ENCODE results near the gene HECW1.
"Not testable (repeated sequence)": the region's sequence is repeated elsewhere in the genome, so short reads cannot be mapped to it uniquely, and the experiment has no call there.

HECW1 gene

DNA sequence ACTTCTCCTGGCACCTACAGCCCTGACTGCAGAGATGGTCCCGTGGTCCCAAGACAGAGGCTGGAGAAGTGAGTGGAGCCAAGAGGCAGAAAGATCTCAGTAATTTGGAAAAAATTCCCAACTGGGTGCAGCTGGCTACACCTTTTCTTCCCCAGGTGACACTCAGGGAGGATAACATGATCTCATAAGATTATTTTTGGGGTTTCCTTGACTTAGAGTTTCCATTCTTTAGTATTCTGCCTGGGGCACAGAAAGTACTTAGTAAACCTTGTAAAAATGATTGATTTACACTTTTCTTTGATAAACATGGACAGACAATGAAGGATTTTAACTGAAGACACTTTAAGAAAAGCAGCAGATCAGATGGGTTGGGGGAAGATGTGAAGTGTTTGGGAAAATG lies 38.6 kb downstream of the HECW1 start:
- no peak for DNase-seq

DNA sequence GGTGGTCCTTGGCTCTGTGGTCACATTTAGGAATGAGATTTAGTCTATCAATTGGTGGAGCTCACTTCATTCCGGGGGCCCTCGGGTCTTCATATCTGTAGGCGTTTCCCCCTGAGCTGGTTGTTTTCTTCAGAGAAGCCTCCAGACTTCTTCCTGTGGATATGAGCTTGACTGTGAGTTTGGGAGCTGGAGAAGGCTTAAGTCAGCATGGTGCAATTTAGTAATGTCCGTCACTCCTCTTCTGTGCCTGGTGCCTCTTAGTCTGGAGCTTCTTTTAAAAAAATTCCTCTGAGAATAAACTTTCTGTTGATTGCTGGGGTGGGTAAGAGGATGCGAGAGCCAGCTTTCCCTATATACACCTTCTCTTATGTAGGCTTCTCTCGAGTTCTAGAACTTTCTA lies 40.2 kb downstream of the HECW1 start:
- DNase-seq, result no peak

DNA sequence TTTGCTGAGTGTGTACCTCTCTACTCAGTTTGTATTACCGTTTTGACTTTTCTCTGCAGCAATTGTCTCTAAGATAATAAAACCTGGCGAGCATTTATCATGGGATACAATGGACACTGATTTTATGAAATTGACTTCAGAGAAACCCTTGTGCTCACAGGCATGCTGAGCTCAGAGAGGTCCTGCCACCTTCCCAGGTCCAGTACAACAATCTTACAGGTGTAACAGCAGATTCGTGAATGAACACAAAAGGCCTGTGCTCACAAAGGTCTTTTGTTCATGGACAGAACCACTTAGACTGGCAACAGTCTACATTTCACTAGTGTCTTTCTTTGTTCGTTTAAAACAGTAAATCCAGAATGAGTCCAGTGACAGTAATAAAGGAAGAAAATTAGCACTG lies 43.2 kb downstream of the HECW1 start:
- DNase-seq, result no peak

DNA sequence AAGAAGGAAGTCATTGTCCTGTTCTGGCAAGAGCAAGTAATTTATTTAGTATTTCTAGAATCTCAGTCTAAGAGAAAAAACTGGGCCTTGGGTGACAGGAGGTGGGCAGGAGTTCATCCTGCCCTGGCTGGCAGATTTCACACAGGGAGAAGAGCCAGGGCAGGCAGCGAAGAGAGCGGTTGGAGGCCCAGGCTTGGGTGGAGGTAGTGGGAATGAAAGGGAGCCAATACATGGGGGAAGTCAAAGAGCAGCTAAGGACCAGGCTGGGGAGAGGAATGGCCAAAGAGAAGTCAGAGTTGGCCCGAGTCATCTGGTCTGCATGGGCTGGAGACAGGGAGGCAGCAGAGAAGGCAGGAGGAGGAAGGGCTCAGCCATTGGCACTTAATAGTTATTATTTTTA lies 51.4 kb downstream of the HECW1 start:
- no peak for DNase-seq

DNA sequence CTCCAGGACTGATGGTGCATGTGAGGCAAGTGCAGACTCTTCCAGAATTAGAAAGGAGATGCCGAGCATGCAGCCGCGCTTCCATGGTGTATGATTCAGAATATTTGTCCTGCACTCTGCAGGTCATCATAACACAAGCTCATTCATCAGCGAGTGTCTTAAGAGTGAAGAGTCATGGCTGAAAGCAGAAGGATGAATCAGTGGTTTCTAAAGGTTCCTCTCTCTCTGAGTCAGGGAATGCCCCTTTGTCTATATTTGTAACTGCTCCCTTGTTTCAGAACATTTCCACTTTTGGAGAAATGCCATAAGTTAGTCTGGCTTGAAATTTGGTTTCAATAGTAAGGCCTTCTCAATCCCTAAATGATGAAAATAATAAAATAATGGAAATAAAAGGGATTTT lies 52.3 kb downstream of the HECW1 start:
- no peak for DNase-seq

DNA sequence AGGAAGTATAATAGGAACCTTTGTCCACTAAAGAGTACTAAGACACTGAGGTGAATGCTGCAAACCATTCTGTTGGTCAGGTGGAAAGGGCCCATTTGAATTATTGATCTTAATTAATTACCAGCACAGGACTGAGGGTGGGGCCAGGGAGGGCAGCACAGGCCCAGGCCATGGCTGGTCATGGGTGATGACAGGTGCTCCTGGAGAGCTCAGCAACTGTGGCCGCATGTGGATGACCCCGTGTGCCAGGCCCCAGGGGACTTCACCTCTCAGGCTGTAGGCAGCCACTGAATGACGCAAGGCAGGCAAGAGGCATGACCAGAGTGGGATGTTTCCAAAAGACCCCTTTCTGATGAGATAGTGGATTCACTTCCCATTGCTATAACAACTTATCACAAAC lies 54.2 kb downstream of the HECW1 start:
- DNase-seq, result no peak

DNA sequence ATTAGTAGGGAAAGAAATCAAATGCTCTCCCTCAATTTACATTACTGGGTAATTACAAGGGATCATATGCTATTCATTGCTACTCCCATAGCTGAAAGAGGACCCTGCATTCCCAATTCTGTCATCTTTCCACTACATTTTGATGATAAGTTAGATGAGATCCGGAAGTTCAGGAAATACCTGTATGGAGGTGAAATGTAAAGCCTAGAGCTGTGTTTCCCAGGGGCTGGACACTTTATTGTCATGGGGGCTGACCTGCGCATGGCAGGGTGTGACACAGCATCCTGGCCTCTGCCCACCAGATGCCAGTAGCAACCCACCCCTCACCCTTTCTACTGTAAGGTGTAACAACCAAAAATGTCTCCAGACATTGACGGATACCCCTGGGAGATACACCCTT lies 56.6 kb downstream of the HECW1 start:
- DNase-seq, result no peak

DNA sequence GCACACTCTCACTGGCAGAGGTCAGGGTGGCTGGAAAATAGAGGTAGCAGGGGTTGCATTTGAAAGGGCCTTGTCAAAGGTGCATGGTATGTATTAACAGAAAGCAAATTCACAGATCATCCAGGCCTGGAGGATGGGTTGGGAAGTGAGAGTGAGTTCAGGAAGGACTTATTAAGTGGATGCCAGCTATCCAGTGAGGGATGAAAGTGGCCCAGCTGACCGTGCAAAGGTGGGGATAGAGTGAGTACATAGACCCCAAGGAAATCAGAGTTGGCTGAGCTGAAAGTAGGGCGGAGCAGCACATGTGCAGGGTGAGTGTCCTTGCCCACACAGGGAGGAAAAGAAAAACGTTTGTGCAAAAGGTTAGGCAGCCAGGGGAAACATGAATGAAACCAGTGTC lies 58.1 kb downstream of the HECW1 start:
- DNase-seq, result no peak

DNA sequence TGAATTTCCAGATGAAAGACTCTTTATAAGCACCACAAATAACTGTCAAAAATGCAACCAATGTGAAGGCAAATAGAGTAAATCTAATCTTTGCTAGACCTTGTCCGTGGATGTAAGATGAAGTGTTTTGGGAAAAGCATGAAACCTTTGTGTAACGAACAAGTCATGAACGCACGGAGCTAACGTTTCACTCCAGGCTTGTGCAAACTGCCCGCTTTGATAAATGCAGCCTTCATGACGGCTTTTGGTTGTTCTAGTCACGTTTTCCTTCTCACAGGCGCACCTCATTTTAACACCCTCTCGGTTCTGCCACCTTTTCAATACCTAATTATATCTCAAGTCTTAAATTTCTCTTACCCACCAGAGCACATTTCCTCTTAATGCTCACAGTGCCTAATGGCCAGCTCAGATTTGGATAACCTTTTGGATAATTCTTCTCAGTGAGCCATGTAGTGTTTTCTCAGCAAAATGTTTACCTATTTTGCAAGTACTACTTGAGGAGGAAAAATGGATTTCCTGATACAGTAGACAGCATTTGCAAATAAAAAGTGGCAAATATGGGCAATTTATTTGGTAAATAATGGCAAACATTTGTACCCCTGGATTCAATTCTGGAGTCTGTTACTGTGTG lies 63.2 kb downstream of the HECW1 start:
- no peak for DNase-seq

DNA sequence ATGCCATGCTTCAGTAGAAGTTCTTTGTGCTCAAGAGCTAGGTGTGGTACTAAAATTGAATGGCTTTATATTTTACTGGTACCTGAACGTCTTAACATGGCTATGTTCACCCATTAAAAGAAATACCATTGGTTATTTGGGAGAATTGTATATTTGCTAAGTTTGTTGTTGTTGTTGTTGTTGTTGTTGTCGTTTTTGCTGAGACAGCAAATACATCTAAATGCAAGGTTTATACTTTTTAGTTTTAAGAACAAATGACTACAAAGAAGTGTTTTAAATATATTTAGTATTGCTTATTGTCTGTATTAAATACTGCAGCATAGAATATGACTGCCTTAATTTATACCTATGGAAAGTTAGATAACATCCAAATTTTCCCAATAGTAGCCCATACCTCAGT lies 66.9 kb downstream of the HECW1 start:
- DNase-seq, result no peak

DNA sequence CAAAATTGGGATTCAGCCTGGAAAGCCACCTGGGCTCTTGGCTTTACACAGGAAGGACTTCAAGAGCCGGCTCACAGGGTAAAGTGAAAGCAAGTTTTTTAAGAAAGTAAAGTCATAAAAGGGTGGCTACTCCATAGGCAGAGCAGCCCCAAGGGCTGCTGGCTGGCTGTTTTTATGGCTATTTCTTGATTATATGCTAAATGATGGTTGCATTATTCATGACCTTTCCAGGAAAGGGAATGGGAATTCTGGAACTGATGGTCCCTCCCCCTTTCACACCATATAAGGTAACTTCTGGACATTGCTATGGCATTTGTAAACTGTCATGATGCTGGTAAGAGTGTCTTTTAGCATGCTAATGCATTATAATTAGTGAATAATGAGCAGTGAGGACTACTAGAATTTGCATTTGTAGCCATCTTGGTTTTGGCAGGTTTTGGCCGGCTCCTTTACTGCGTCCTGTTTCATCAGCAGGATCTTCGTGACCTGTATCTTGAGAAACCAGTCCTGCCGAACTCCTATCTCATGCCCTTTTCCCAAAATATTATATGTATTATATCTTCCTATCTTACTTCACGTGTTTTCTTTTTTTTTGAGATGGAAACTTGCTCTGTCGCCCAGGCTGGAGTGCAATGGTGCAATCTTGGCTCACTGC lies 80.5 kb downstream of the HECW1 start:
- no peak for DNase-seq

DNA sequence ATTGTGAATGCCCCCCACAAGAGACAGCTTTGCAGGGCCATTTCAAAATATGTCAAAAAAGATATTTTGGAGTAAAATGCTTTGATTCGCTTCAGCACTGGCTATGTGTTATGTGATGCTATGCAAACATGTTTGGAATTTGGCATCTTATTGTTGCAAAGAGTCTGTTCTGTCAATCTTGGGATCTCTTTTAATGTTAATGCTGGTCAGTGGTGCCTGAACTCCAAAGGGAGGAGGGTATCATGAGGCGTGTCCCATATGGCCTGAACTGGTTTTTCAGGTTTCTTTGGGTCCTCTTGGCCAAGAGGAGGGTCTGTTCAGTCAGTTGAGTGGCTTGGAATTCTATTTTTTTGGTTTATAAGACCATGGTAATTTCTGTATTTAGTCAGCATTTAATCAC lies 81.4 kb downstream of the HECW1 start:
- DNase-seq, result no peak

DNA sequence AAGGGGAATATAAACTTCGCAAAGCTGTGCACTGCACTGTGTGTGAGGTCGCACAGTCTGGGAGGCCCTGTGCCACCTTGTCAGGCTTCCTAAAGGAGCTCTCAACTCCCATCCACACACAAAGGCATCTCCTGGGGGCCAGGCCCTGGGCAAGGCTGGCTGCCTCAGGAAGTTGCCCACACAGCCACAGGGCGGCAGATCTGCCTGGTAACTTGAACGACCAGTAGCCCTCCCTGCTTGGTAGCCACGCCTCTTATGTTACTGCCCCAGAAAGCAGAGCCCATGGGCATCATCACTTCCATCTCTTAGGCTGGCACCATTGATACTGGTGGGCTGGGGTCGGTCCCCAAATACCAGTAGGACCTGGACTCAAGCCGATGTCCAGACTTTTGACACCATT lies 82.8 kb downstream of the HECW1 start:
- DNase-seq, result no peak

DNA sequence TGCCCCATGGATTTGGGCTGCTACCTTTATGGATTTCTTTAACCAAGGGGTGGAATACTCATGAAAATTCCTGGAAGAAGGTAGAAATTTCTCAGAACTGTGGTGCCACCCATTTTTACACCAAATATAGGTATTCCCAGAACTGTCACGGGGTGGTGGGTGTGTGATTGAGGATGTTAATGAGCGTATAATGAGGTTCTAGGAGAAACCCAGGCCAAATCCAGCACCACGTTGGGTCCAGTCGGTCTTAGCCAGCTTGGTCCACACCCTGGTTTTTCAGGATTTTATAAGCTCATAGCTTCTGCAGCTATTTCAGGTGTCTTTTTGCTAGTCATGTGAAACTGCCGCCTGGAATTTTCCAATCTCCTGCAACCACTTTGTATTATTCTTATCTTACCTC lies 83.3 kb downstream of the HECW1 start:
- no peak for DNase-seq

DNA sequence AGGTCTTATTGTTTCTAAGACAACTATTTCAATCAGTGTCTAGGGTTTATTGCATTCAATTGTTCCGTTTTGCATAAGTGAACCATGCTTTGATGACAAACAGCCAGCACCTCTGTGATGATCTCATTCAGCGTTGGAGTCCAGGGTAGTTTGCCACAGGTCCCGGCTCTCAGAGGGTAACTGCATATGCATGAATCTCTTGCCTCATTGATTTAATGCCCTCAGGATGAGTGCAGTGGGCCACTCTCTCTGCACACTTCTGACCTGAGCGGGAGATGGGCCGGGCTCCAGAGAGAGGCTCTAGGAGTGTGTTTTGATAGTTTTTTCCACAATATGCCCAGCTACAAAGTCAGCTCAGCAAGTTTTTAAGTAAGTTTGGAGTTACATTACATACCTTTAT lies 83.9 kb downstream of the HECW1 start:
- DNase-seq, result no peak

DNA sequence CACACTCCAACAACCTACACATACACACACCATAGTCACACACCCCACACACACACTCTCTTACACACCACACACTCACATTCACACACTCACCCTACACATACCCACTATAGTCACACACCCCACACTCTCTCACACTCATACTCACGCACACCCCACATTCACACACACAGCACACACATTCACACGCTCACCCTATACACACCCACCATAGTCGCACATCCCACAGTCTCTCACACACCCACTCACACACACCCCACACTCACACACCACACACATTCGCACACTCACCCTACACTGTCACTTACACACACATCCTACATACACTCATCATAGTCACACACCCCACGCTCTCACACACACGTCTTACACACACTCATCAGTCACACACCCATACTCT lies 85.6 kb downstream of the HECW1 start:
- DNase-seq, result no peak

DNA sequence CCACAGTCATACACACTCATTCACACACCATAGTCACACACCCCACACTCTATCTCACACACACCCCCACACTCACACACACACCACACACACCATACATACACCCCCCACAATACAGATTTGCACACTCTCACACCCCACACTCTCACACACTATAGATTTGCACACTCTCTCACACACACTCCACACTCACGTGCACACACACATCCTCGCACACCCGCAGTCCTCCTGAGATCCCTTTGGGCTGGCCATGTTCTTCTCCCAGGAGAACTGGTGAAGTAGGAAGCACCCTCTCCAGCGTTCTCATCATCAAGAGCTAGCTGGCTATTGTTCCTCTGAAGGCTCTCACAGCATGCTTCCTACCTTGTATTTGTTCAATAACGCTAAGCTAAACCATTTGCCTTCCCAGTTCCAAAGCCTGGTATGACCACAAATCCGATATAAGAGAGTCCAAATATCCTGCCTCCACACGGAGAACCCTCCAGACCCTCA lies 86.2 kb downstream of the HECW1 start:
- DNase-seq, result no peak

DNA sequence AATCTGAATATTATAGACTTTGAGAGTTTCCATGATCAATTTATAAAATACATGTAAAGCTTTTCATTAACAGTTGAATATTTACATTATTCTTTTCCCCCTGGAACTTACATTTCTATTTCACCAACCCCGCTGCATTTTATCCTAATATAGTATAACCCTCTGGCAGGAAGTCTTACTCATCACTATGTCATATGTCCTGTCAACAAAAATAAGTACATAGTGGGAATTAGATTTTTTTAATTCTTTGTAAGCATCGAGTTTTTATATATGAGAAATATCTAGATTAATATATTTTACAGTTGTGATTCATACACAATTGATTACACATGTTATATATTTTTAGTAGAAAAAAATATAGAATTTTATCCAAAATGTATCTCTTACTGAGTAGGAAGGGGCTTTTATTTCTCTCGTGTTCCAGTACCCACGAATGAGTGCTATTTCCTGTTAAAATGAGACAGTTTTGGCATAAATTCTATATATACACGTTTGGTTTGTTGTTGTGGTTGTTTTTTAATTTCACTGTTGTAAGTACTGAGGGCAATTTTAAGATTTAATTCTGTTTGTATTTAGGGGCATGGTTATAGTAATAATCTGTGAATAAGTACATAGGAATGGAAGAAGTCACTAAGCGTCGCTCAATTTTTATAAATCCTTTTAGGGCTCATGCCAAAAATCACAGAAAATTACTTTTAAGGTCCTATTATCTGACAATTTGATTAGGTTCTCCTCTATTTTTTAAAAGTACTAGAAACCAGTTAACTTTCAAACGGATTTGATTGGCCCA lies 87.1 kb downstream of the HECW1 start:
- no peak for DNase-seq

DNA sequence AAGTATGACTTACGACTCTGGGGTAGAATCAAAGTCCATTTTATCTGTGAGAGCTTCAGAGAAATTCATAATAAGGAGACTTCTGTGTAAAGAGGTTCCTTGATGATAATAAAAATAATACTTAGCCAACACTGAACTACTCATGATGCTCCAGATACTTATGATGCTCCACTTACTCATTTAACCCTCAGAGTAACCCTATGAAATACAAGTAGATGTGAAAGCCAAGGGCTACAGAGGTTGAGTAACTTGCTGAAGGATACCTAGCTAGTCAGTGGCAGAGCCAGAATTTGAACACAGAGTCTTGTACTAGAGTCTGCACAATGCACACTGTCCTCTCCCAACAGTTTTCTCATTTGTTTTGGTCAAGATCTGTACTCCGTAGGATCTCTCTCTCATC lies 89.5 kb downstream of the HECW1 start:
- no peak for DNase-seq

DNA sequence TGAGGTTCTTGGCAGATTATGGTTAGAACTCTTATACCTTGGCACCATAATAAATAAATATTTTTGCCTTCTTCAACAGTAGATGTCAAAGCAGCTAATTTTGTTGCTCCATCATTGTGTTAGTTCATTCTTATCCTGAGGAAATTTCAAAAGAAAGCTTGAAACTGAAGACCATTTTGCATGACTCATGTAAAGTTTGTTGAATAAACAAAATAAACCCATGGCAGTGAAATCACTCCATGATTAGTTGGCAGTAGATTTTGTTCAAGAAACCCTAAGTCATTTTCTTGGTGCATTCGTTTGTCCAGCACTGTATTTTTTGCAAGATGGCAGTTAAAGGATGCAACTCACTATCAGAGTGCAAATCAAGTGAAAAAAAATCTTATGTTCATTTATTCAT lies 91.6 kb downstream of the HECW1 start:
- DNase-seq, result no peak

DNA sequence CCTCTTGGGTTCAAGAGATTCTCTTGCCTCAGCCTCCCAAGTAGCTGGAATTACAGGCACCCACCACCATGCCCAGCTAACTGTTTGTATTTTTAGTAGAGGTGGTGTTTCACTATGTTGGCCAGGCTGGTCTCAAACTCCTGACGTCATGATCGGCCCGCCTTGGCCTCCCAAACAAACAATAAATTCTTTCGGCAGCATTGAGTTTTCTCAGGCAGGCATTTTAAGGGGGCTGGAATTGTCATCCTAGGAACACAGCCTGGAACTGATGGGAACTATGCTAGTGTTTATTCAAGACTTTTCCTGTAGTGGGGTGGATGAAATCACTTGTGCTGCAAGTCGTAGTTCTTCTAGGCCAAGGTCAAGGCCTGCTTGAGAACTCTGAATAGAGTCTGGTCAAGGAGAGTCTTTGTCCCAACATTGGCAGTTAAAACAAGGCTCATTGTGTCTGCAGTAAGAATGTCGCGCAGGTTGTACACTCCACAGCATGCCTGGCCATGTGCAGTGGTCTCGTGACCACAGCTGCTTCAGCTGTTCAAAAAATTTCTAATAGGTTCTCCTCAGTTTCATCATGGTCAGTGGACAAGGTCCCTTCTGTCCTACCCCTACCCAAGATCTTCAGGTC lies 92.8 kb downstream of the HECW1 start:
- no peak for DNase-seq

DNA sequence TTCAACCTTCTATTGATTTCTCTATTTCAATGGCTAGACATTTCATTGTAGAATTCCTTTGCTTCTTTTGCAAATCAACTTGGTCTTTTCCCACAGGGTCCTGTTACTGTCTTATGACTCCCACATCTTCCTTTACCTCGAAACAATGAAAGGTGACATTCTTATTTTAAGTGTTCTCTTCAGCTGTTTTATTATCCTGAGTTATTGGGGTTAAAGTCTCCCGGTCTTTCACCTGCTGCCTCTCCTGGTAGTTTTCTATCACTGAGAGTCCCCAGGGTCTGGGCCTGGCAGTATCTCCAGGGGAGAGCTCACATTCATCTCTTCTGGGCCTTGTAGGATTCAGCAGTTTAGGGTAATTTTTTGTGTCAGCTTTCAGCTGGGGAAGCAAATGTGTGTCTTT lies 95.8 kb downstream of the HECW1 start:
- no peak for DNase-seq

DNA sequence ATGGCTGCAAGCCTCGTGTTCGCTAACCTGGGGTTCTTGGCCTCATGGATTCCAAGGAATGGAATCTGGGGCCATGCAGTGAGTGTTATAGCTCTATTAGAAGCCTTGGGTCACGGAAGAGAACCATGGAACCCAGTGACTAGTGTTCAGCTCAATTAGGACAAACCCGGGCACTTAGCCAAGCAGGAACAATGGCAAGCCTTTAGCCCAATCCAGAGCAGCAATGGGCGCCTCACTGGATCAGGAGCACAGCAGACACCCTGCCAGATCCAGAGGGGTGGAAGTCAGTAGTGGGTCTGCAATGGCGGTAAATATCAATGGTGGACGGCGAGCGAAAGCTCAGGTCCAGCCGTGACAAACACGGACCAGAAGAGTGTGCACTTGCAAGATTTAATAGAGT lies 98.1 kb downstream of the HECW1 start:
- DNase-seq, result not testable (repeated sequence)

DNA sequence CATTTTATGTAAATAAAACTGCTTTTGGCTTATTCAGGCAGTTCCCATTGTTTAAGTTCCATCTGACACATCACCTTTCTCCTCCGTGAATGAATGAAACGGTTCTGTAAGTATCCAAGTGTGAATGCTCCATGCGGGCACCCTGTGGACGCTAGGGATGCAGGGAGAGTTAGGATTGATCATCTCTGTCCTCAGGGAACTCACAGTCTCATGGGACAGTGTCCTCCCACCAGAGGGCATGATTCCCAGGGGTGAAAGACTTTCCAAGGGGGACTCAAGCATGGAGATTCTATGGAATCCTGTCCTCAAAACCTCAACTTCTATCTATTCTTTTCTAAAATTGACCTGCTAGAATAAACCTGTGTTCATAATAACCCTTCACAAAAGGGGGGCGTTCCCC lies 98.8 kb downstream of the HECW1 start:
- no peak for DNase-seq

All from right hindlimb (tissue), 1 donor.